IMR-90 (cell line): ENCODE data around the gene HOGA1. TPM values are rescaled to one million over a fixed set of nuclear protein-coding genes. Genes with fewer than 3 reads are reported as not detected.

Experiments
- ATAC-seq: fragments of 200-7000 bp; cut with Tn5 transposase; 2 replicates; pipeline ENCODE4 v1.9.1; 2020; ENCODE audit warnings: low read depth, mild to moderate bottlenecking, moderate library complexity
- BruUV-seq: library from RNA; stranded (reverse); fragments of 400-500 nt; replicated peaks from 2 replicates; lab custom pipeline; 2021; lab: Mats Ljungman, UMichigan
- CTCF ChIA-PET: fragments of 300-600 bp; formaldehyde crosslinking; extraction: SDS; loops from one replicate; lab custom pipeline; 2021; ENCODE audit warnings: antibody characterized with exemption; lab: Yijun Ruan, JAX
- POLR2A ChIA-PET: fragments of 300-600 bp; sonication (Branson Sonifier 250); formaldehyde crosslinking; loops from one replicate; lab custom pipeline; 2022; ENCODE audit warnings: antibody characterized with exemption; ENCODE audit not compliant: unreplicated experiment; lab: Charles Lee
- DNase-seq: peaks from one replicate; pipeline ENCODE4 v3.0.0; 2013
- H2AFZ ChIP-seq: replicated peaks from 2 replicates; pipeline ENCODE3; 2013; ENCODE audit warnings: low read length, mild to moderate bottlenecking; ENCODE audit not compliant: poor library complexity
- H2AK5ac ChIP-seq: 2 replicates; pipeline ENCODE4 v1.6.1; 2013; ENCODE audit warnings: low read depth, low read length, inconsistent platforms
- H2AK9ac ChIP-seq: replicated peaks from 2 replicates; pipeline ENCODE3; 2013; ENCODE audit warnings: mild to moderate bottlenecking, low read depth, low read length, moderate library complexity; ENCODE audit not compliant: poor library complexity
- H2BK120ac ChIP-seq: 2 replicates; pipeline ENCODE4 v1.6.1; 2013; ENCODE audit warnings: low read depth, low read length, inconsistent platforms
- H2BK15ac ChIP-seq: 3 replicates; pipeline ENCODE4 v1.6.1; 2013; ENCODE audit warnings: low read depth, low read length, inconsistent platforms
- H2BK20ac ChIP-seq: 2 replicates; pipeline ENCODE4 v1.6.1; 2013; ENCODE audit warnings: low read depth, mild to moderate bottlenecking, inconsistent platforms, low read length, moderate library complexity
- H2BK5ac ChIP-seq: 2 replicates; pipeline ENCODE4 v1.6.1; 2013; ENCODE audit warnings: mild to moderate bottlenecking, low read depth, low read length, inconsistent platforms; ENCODE audit not compliant: poor library complexity, severe bottlenecking
- H3K14ac ChIP-seq: replicated peaks from 2 replicates; pipeline ENCODE4 v1.6.1; 2013; ENCODE audit warnings: low read depth, low read length, inconsistent platforms
- H3K18ac ChIP-seq: 2 replicates; pipeline ENCODE4 v1.6.1; 2013; ENCODE audit warnings: low read depth, low read length, control low read depth
- H3K23ac ChIP-seq: 2 replicates; pipeline ENCODE4 v1.6.1; 2013; ENCODE audit warnings: low read depth, low read length, inconsistent platforms
- H3K27ac ChIP-seq: 2 replicates; pipeline ENCODE4 v1.5.1; 2013; ENCODE audit warnings: mild to moderate bottlenecking, control low read depth, low read length; ENCODE audit not compliant: insufficient read depth
- H3K27me3 ChIP-seq: 2 replicates; pipeline ENCODE4 v1.6.1; 2013; ENCODE audit warnings: low read length; ENCODE audit not compliant: control insufficient read depth, insufficient read depth
- H3K36me3 ChIP-seq: 2 replicates; pipeline ENCODE4 v1.6.1; 2013; ENCODE audit warnings: low read length, mixed read lengths; ENCODE audit not compliant: control insufficient read depth, insufficient read depth
- H3K4ac ChIP-seq: 2 replicates; pipeline ENCODE4 v1.6.1; 2013; ENCODE audit warnings: low read depth, low read length, inconsistent platforms
- H3K4me1 ChIP-seq: 2 replicates; pipeline ENCODE4 v1.6.1; 2013; ENCODE audit warnings: low read length, mixed read lengths; ENCODE audit not compliant: control insufficient read depth, insufficient read depth
- H3K4me2 ChIP-seq: 2 replicates; pipeline ENCODE4 v1.6.1; 2013; ENCODE audit warnings: low read depth, mild to moderate bottlenecking, control low read depth, low read length, moderate library complexity
- H3K4me3 ChIP-seq: 2 replicates; pipeline ENCODE4 v1.5.1; 2013; ENCODE audit warnings: low read depth, mild to moderate bottlenecking, control low read depth, low read length, moderate library complexity; ENCODE audit not compliant: insufficient read depth
- H3K56ac ChIP-seq: 2 replicates; pipeline ENCODE4 v1.6.1; 2013; ENCODE audit warnings: low read length, inconsistent platforms; ENCODE audit not compliant: insufficient read depth; ENCODE audit errors: extremely low read depth
- H3K79me1 ChIP-seq, 2 experiments: 2 replicates each; pipeline ENCODE4 v1.6.1; 2013; ENCODE audit warnings: low read length in 2 of 2, inconsistent platforms in 1 of 2, low read depth in 1 of 2
- H3K9ac ChIP-seq: 2 replicates; pipeline ENCODE4 v1.6.1; 2013; ENCODE audit warnings: low read depth, low read length, control low read depth
- H3K9me1 ChIP-seq: 2 replicates; pipeline ENCODE4 v1.6.1; 2013; ENCODE audit warnings: low read length, inconsistent platforms; ENCODE audit not compliant: insufficient read depth
- H3K9me3 ChIP-seq: 2 replicates; pipeline ENCODE4 v1.6.1; 2013; ENCODE audit warnings: low read length; ENCODE audit not compliant: control insufficient read depth, insufficient read depth
- H4K20me1 ChIP-seq: 2 replicates; pipeline ENCODE4 v1.6.1; 2013; ENCODE audit warnings: low read length, inconsistent platforms; ENCODE audit not compliant: insufficient read depth
- H4K5ac ChIP-seq: 2 replicates; pipeline ENCODE4 v1.6.1; 2013; ENCODE audit warnings: mild to moderate bottlenecking, low read depth, low read length, control low read depth
- H4K8ac ChIP-seq, 2 experiments: 2 replicates each; pipeline ENCODE4 v1.6.1; 2013; ENCODE audit warnings: low read depth in 2 of 2, low read length in 2 of 2, control low read depth in 1 of 2, inconsistent platforms in 1 of 2
- H4K91ac ChIP-seq: 2 replicates; pipeline ENCODE4 v1.6.1; 2013; ENCODE audit warnings: low read depth, low read length, inconsistent platforms; ENCODE audit not compliant: insufficient read depth
- CEBPB ChIP-seq: IDR thresholded peaks from 2 replicates; pipeline ENCODE4 v1.6.1; 2012; ENCODE audit warnings: low read depth, low read length, improper control_type of control experiment
- CHD1 ChIP-seq: IDR thresholded peaks from 2 replicates; pipeline ENCODE4 v1.6.1; 2012; ENCODE audit warnings: low read depth, low read length, improper control_type of control experiment
- FOS ChIP-seq: fragments of 150-350 bp; IDR thresholded peaks from 2 replicates; pipeline ENCODE4 v1.6.1; 2016; ENCODE audit warnings: low read depth, low read length
- MXI1 ChIP-seq: IDR thresholded peaks from 2 replicates; pipeline ENCODE4 v1.6.1; 2012; ENCODE audit warnings: low read depth, mild to moderate bottlenecking, low read length, moderate library complexity, borderline replicate concordance
- POLR2A ChIP-seq: IDR thresholded peaks from 2 replicates; pipeline ENCODE4 v1.6.1; 2012; ENCODE audit warnings: mild to moderate bottlenecking, low read depth, low read length
- RCOR1 ChIP-seq: IDR thresholded peaks from 2 replicates; pipeline ENCODE4 v1.6.1; 2012; ENCODE audit warnings: mild to moderate bottlenecking, low read length, improper control_type of control experiment; ENCODE audit not compliant: insufficient replicate concordance
- USF2 ChIP-seq: fragments of 150-350 bp; IDR thresholded peaks from 2 replicates; pipeline ENCODE4 v1.6.1; 2017; ENCODE audit warnings: mild to moderate bottlenecking, antibody characterized with exemption, low read length, low read depth
- WGBS, 2 experiments: methylation state at CpG; one replicate each; pipeline versions ENCODE4 v1.1.5 to v1.1.7; 2013; ENCODE audit warnings: missing lambda C conversion rate in 2 of 2; ENCODE audit not compliant: insufficient read length in 1 of 2; ENCODE audit errors: extremely low coverage in 2 of 2; 5-methylcytosine and 5-hydroxymethylcytosine counted together
- dilution Hi-C: fragments of 300-500 bp; cut with HindIII; formaldehyde crosslinking; loops from one replicate; pipeline ENCODE4 v1.14.3; 2018; ENCODE audit warnings: low sequenced_read_pairs; ENCODE audit not compliant: unreplicated experiment
- in situ Hi-C: fragments of 300-500 bp; cut with MboI; formaldehyde crosslinking; loops from 3 replicates; pipeline ENCODE4 v1.14.3; 2019; ENCODE audit warnings: low sequenced_read_pairs, inconsistent platforms, mixed read lengths
- intact Hi-C: fragments of 100-400 bp; cut with micrococcal nuclease; formaldehyde crosslinking; loops from 2 replicates; pipeline ENCODE4 v1.10.0; 2022
- polyA plus RNA-seq, 3 experiments: library from polyadenylated mRNA; depleted of rRNA; stranded (reverse); fragments of >200 nt; gene quantifications; 2 replicates each; pipeline ENCODE4 v1.2.3, GENCODE V29; 2012; ENCODE audit warnings: low replicate concordance in 1 of 3
- total RNA-seq: library from RNA; depleted of rRNA; stranded (reverse); fragments of >200 nt; gene quantifications from 2 replicates; pipeline ENCODE4 v1.2.3, GENCODE V29; 2012

Gene HOGA1
- total and polyA plus RNA-seq, 2 of the 4 experiments (the other 2 are of a cell fraction): 0.36 to 0.41 TPM

- TF ChIP-seq FOS: no peak
- TF ChIP-seq CEBPB: no peak
Observed at GRCh38 chr10:97601268-97602215, 17.4 kb downstream of the HOGA1 start (continued).

- no peak overlapping the region for H4K5ac ChIP-seq
- ChIA-PET POLR2A (interaction anchor here (0.5 kb wide), 1 partner anchor 10 kb away, joined by 4 read pairs; no protein-coding TSS in a partner anchor), CTCF (interaction anchor here (1.1 kb wide), 1 partner anchor 11 kb away, joined by 3 read pairs; no protein-coding TSS in a partner anchor)
- H4K20me1 ChIP-seq: no peaks in the 10 kb centered on the region
- dilution Hi-C loops: no loop called here
- H2AK5ac ChIP-seq: no peak overlapping the region
- H2BK20ac ChIP-seq: no peak overlapping the region
- intact Hi-C loops: no loop called here
- H3K9me3 ChIP-seq: no peaks in the 10 kb centered on the region
- no peak for TF ChIP-seq CHD1
- no peak for TF ChIP-seq POLR2A
- TF ChIP-seq RCOR1: no peak
- TF ChIP-seq USF2: no peak
- TF ChIP-seq MXI1: no peak
- TF ChIP-seq CEBPB: no peak
- no peak overlapping the region for H3K18ac ChIP-seq
- in situ Hi-C loops: no loop called here
- H3K36me3 ChIP-seq: no peaks in the 10 kb centered on the region
- no peaks in the 10 kb centered on the region for H3K27me3 ChIP-seq
- H4K8ac ChIP-seq: no peak overlapping the region
- no peaks in the 10 kb centered on the region for H3K9me1 ChIP-seq
- no peak overlapping the region for H3K4me3 ChIP-seq
- H3K14ac ChIP-seq: no peak overlapping the region
- DNase-seq (no peak), ATAC-seq (no peak)
- H3K79me1 ChIP-seq: no peaks in the 10 kb centered on the region
- H2BK5ac ChIP-seq: no peak overlapping the region
- 97% methylated on average over 4 of the region's 5 CpGs; no CpG with 5 or more reads in 1 of the 2 experiments for WGBS, 2 experiments
- no peak overlapping the region for H3K9ac ChIP-seq
- H4K91ac ChIP-seq: no peak overlapping the region
- H2AK9ac ChIP-seq: no peak overlapping the region
- H2AFZ ChIP-seq: peak overlapping the region; percentile 43
- H3K23ac ChIP-seq: no peak overlapping the region
- H3K4me2 ChIP-seq: no peak overlapping the region
- H3K4me1 ChIP-seq: no peaks in the 10 kb centered on the region
- H2BK15ac ChIP-seq: no peak overlapping the region
- no peak overlapping the region for H3K27ac ChIP-seq
- H3K4ac ChIP-seq: no peak overlapping the region
- no TSS peak for BruUV-seq
- H3K56ac ChIP-seq: no peak overlapping the region
- H2BK120ac ChIP-seq: no peak overlapping the region
Observed at GRCh38 chr10:97607095-97607636, 23.0 kb downstream of the HOGA1 start.
